ENCODE results near the gene NSUN4.
"Not testable (repeated sequence)": the region's sequence is repeated elsewhere in the genome, so short reads cannot be mapped to it uniquely, and the experiment has no call there.

DNA sequence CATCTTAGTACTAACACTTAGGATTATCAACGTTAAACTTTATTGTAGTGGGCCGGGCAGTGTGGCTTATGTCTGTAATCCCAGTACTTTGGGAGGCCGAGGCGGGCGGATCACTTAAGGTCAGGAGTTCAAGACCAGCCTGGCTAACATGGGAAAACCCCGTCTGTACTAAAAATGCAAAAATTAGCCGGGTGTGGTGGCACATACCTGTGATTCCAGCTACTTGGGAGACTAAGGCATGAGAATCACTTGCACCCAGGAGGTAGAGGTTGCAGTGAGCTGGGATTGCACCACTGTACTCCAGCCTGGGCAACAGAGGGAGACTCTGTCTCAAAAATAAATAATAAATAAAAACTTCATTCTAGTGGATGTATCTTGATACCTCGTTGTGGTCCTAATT lies 25.2 kb downstream of the NSUN4 start:
- TF ChIP-seq, protein P1, sequence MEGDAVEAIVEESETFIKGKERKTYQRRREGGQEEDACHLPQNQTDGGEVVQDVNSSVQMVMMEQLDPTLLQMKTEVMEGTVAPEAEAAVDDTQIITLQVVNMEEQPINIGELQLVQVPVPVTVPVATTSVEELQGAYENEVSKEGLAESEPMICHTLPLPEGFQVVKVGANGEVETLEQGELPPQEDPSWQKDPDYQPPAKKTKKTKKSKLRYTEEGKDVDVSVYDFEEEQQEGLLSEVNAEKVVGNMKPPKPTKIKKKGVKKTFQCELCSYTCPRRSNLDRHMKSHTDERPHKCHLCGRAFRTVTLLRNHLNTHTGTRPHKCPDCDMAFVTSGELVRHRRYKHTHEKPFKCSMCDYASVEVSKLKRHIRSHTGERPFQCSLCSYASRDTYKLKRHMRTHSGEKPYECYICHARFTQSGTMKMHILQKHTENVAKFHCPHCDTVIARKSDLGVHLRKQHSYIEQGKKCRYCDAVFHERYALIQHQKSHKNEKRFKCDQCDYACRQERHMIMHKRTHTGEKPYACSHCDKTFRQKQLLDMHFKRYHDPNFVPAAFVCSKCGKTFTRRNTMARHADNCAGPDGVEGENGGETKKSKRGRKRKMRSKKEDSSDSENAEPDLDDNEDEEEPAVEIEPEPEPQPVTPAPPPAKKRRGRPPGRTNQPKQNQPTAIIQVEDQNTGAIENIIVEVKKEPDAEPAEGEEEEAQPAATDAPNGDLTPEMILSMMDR (IDR thresholded peaks at IDR 0.05) = not testable (repeated sequence)
- not testable (repeated sequence) for TF ChIP-seq POLR2A (IDR thresholded peaks at IDR 0.05)

All from Peyer's patch (tissue), 4 donors.